Measurements from ENCODE around the gene RAX2.
"Not testable (repeated sequence)": the region's sequence is repeated elsewhere in the genome, so short reads cannot be mapped to it uniquely, and the experiment has no call there.

Gene RAX2

GRCh38 chr19:3778104-3778867 lies 6.3 kb upstream of the RAX2 start:
- DNase-seq (ENCODE audit: low spot score) = no peak

GRCh38 chr19:3776479-3777040 lies 4.5 kb upstream of the RAX2 start:
- no peak for DNase-seq (ENCODE audit: low spot score)

GRCh38 chr19:3775831-3776230 lies 3.8 kb upstream of the RAX2 start:
- DNase-seq (ENCODE audit: low spot score) = no peak

- DNase-seq (ENCODE audit: low spot score) = no peak
Observed at GRCh38 chr19:3775374-3775711, 3.3 kb upstream of the RAX2 start.

GRCh38 chr19:3774621-3775373 lies 2.8 kb upstream of the RAX2 start:
- DNase-seq (ENCODE audit: low spot score) = no peak

GRCh38 chr19:3773814-3774515 lies 1.9 kb upstream of the RAX2 start:
- no peak for DNase-seq (ENCODE audit: low spot score)

GRCh38 chr19:3771000-3771905 lies 775 bp downstream of the RAX2 start:
- no peak for DNase-seq (ENCODE audit: low spot score)

- DNase-seq (ENCODE audit: low spot score) = no peak
Observed at GRCh38 chr19:3770136-3770999, 1.7 kb downstream of the RAX2 start.

- no peak for DNase-seq (ENCODE audit: low spot score)
Observed at GRCh38 chr19:3769494-3769893, 2.5 kb downstream of the RAX2 start.

- no peak for DNase-seq (ENCODE audit: low spot score)
Observed at GRCh38 chr19:3768748-3769099, 3.3 kb downstream of the RAX2 start.

- DNase-seq (ENCODE audit: low spot score) = no peak
Observed at GRCh38 chr19:3768015-3768747, 3.8 kb downstream of the RAX2 start.

GRCh38 chr19:3767050-3767449 lies 5.0 kb downstream of the RAX2 start:
- no peak for DNase-seq (ENCODE audit: low spot score)

- DNase-seq (ENCODE audit: low spot score) = no peak
Observed at GRCh38 chr19:3766520-3766919, 5.5 kb downstream of the RAX2 start.

- not testable (repeated sequence) for DNase-seq (ENCODE audit: low spot score)
Observed at GRCh38 chr19:3765757-3766156, 6.3 kb downstream of the RAX2 start.

- no peak for DNase-seq (ENCODE audit: low spot score)
Observed at GRCh38 chr19:3765121-3765520, 6.9 kb downstream of the RAX2 start.

GRCh38 chr19:3762501-3763459 lies 9.2 kb downstream of the RAX2 start, which contains the start of gene MRPL54:
MRPL54 (plus strand) TSS chr19:3762682; CDS start chr19:3762701, 19 bp downstream.
- DNase-seq (ENCODE audit: low spot score) = peak; percentile 100

- no peak for DNase-seq (ENCODE audit: low spot score)
Observed at GRCh38 chr19:3762130-3762473, 9.9 kb downstream of the RAX2 start.

- peak; percentile 91 for DNase-seq (ENCODE audit: low spot score)
Observed at GRCh38 chr19:3761382-3762129, 10.5 kb downstream of the RAX2 start, which contains the start of gene APBA3. APBA3 (minus strand) TSS chr19:3761692; CDS start chr19:3760264, 1,428 bp downstream.

All from COLO829 (cell line).